ENCODE results near the gene SMYD4.

DNA sequence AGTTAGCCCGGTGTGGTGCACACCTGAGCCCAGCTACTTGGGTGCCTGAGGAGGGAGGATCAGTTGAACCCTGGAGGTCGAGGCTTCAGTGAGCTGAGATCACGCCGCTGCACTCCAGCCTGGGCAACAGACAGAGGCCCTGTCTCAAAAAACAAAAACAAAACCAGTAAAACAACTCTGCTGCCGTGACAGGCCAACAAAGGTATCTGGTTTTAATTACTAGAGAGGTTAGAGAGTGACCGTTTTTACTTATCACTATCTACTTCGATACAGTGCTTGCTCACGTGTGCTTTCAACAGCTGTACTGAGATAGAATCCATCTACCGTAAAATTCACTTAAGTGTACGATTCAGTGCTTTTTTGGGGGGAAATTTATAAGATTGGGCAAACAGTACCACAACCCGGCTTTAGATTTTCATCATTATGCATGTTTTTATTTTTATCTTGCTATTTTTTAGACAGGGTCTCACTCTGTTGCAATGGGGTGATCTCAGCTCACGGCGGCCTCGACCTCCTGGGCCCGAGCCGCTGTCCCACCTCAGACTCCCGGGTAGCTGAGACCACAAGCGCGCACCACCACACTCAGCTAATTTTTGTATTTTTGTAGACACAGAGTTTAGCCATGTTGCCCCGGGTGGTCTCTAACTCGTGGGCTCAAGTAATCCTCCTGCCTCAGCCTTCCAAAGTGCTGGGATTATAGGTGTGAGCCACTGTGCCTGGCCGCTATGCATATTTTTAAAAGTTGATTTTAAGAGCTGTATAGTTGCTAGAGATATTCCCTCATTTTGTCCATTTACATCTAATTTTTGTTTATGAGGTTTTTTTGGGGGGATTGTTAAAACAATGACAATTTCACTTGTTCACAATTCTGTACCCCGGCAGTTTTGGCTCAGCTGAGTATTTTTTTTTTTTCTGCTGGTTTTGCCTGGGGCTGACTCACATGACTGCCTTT, 36.9 kb downstream of the SMYD4 start:
- TF ChIP-seq, protein P1, sequence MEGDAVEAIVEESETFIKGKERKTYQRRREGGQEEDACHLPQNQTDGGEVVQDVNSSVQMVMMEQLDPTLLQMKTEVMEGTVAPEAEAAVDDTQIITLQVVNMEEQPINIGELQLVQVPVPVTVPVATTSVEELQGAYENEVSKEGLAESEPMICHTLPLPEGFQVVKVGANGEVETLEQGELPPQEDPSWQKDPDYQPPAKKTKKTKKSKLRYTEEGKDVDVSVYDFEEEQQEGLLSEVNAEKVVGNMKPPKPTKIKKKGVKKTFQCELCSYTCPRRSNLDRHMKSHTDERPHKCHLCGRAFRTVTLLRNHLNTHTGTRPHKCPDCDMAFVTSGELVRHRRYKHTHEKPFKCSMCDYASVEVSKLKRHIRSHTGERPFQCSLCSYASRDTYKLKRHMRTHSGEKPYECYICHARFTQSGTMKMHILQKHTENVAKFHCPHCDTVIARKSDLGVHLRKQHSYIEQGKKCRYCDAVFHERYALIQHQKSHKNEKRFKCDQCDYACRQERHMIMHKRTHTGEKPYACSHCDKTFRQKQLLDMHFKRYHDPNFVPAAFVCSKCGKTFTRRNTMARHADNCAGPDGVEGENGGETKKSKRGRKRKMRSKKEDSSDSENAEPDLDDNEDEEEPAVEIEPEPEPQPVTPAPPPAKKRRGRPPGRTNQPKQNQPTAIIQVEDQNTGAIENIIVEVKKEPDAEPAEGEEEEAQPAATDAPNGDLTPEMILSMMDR (IDR thresholded peaks at IDR 0.05): no peak
- TF ChIP-seq POLR2A (IDR thresholded peaks at IDR 0.05) (no peak), POLR2AphosphoS5 (IDR thresholded peaks at IDR 0.05) (no peak)

Measured in prostate gland (tissue), 2 donors.